HEK293 (cell line): ENCODE results near the gene TIGD7.

Experiments used
- GLI2 ChIP-seq: fragments of 450-650 bp; formaldehyde crosslinking; IDR thresholded peaks from 2 replicates; pipeline ENCODE4; 2017; ENCODE audit warnings: missing biosample characterization, missing genetic modification characterization, low read depth, borderline replicate concordance
- HOXD13 ChIP-seq: sonication (generic); formaldehyde crosslinking; IDR thresholded peaks from 2 replicates; pipeline ENCODE4 v1.8.0; 2022; ENCODE audit warnings: missing genetic modification reagents, borderline replicate concordance
- IKZF3 ChIP-seq: fragments of 450-650 bp; IDR thresholded peaks from 2 replicates; pipeline ENCODE4 v1.5.0; 2018; ENCODE audit warnings: missing biosample characterization, mild to moderate bottlenecking, missing genetic modification characterization, moderate library complexity
- KLF7 ChIP-seq: fragments of 450-650 bp; formaldehyde crosslinking; IDR thresholded peaks from 2 replicates; pipeline ENCODE4 v1.5.1; 2016; ENCODE audit warnings: missing biosample characterization, missing genetic modification characterization, borderline replicate concordance
- SCRT1 ChIP-seq: fragments of 450-650 bp; formaldehyde crosslinking; IDR thresholded peaks from 2 replicates; pipeline ENCODE4 v1.5.1; 2016; ENCODE audit warnings: missing biosample characterization, missing genetic modification characterization, borderline replicate concordance
- SP2 ChIP-seq: fragments of 450-650 bp; formaldehyde crosslinking; IDR thresholded peaks from 2 replicates; pipeline ENCODE4 v1.5.1; 2016; ENCODE audit warnings: missing biosample characterization, missing genetic modification characterization
- TRIM28 ChIP-seq: IDR thresholded peaks from 2 replicates; pipeline ENCODE4 v1.6.1; 2011; ENCODE audit warnings: low read length, control low read depth, borderline replicate concordance
- ZBTB48 ChIP-seq: fragments of 450-650 bp; formaldehyde crosslinking; IDR thresholded peaks from 2 replicates; pipeline ENCODE4 v1.5.1; 2016; ENCODE audit warnings: missing biosample characterization, missing genetic modification characterization
- ZFP37 ChIP-seq: fragments of 450-650 bp; formaldehyde crosslinking; IDR thresholded peaks from 2 replicates; pipeline ENCODE4 v1.5.1; 2016; ENCODE audit warnings: missing biosample characterization, missing genetic modification characterization
- ZNF10 ChIP-seq: fragments of 450-650 bp; formaldehyde crosslinking; IDR thresholded peaks from 2 replicates; pipeline ENCODE4 v1.5.1; 2017; ENCODE audit warnings: missing biosample characterization, missing genetic modification characterization
- ZNF112 ChIP-seq: fragments of 450-650 bp; formaldehyde crosslinking; IDR thresholded peaks from 2 replicates; pipeline ENCODE4 v1.5.0; 2017; ENCODE audit warnings: missing biosample characterization, missing genetic modification characterization
- ZNF114 ChIP-seq: fragments of 450-650 bp; formaldehyde crosslinking; IDR thresholded peaks from 2 replicates; pipeline ENCODE4 v1.5.0; 2017; ENCODE audit warnings: missing biosample characterization, missing genetic modification characterization
- ZNF138 ChIP-seq: fragments of 450-650 bp; formaldehyde crosslinking; IDR thresholded peaks from 2 replicates; pipeline ENCODE4 v1.5.1; 2016; ENCODE audit warnings: missing biosample characterization, missing genetic modification characterization, borderline replicate concordance
- ZNF169 ChIP-seq: fragments of 450-650 bp; formaldehyde crosslinking; IDR thresholded peaks from 2 replicates; pipeline ENCODE4 v1.5.1; 2016; ENCODE audit warnings: missing biosample characterization, missing genetic modification characterization
- ZNF324 ChIP-seq: fragments of 450-650 bp; formaldehyde crosslinking; IDR thresholded peaks from 2 replicates; pipeline ENCODE4 v1.5.1; 2016; ENCODE audit warnings: missing biosample characterization, missing genetic modification characterization
- ZNF473 ChIP-seq: fragments of 450-650 bp; formaldehyde crosslinking; IDR thresholded peaks from 2 replicates; pipeline ENCODE4 v1.5.1; 2017; ENCODE audit warnings: missing biosample characterization, missing genetic modification characterization
- ZNF529 ChIP-seq: fragments of 450-650 bp; formaldehyde crosslinking; IDR thresholded peaks from 2 replicates; pipeline ENCODE4 v1.5.1; 2017; ENCODE audit warnings: missing genetic modification characterization, missing biosample characterization; ENCODE audit not compliant: insufficient replicate concordance
- ZNF623 ChIP-seq: fragments of 450-650 bp; formaldehyde crosslinking; IDR thresholded peaks from 2 replicates; pipeline ENCODE4 v1.5.1; 2016; ENCODE audit warnings: missing biosample characterization, missing genetic modification characterization
- ZNF654 ChIP-seq: fragments of 450-650 bp; formaldehyde crosslinking; IDR thresholded peaks from 2 replicates; pipeline ENCODE4 v1.5.1; 2016; ENCODE audit warnings: low read depth, missing biosample characterization, missing genetic modification characterization
- ZNF747 ChIP-seq: fragments of 450-650 bp; formaldehyde crosslinking; IDR thresholded peaks from 2 replicates; pipeline ENCODE4 v1.5.1; 2016; ENCODE audit warnings: missing biosample characterization, missing genetic modification characterization
- ZNF768 ChIP-seq: fragments of 450-650 bp; formaldehyde crosslinking; IDR thresholded peaks from 2 replicates; pipeline ENCODE4 v1.5.1; 2018; ENCODE audit warnings: missing biosample characterization, mild to moderate bottlenecking, missing genetic modification characterization
- ZNF776 ChIP-seq: fragments of 450-650 bp; formaldehyde crosslinking; IDR thresholded peaks from 2 replicates; pipeline ENCODE4 v1.5.0; 2017; ENCODE audit warnings: missing biosample characterization, missing genetic modification characterization, borderline replicate concordance
- ZNF843 ChIP-seq: fragments of 450-650 bp; formaldehyde crosslinking; IDR thresholded peaks from 2 replicates; pipeline ENCODE4 v1.5.1; 2016; ENCODE audit warnings: missing biosample characterization, missing genetic modification characterization
- TF ChIP-seq, protein P1 (sequence below): fragments of 450-650 bp; formaldehyde crosslinking; IDR thresholded peaks from 2 replicates; pipeline ENCODE4 v1.5.1; 2017; ENCODE audit warnings: missing biosample characterization, mild to moderate bottlenecking, missing genetic modification characterization, moderate library complexity
- TF ChIP-seq, protein P2 (sequence below): fragments of 450-650 bp; formaldehyde crosslinking; IDR thresholded peaks from 2 replicates; pipeline ENCODE4 v1.5.1; 2016; ENCODE audit warnings: missing biosample characterization, missing genetic modification characterization, borderline replicate concordance
- TF ChIP-seq, protein P3 (sequence below): fragments of 450-650 bp; formaldehyde crosslinking; IDR thresholded peaks from 2 replicates; pipeline ENCODE4 v1.5.1; 2016; ENCODE audit warnings: missing biosample characterization, missing genetic modification characterization
- TF ChIP-seq, protein P4 (sequence below): fragments of 450-650 bp; formaldehyde crosslinking; IDR thresholded peaks from 2 replicates; pipeline ENCODE4 v1.5.1; 2017; ENCODE audit warnings: missing biosample characterization, missing genetic modification characterization
- TF ChIP-seq, protein P5 (sequence below): fragments of 450-650 bp; formaldehyde crosslinking; IDR thresholded peaks from 2 replicates; pipeline ENCODE4 v1.5.1; 2017; ENCODE audit warnings: missing biosample characterization, missing genetic modification characterization
- TF ChIP-seq, protein P6 (sequence below): fragments of 450-650 bp; formaldehyde crosslinking; IDR thresholded peaks from 2 replicates; pipeline ENCODE4 v1.5.1; 2016; ENCODE audit warnings: missing biosample characterization, missing genetic modification characterization
- TF ChIP-seq, protein P7 (sequence below): fragments of 450-650 bp; formaldehyde crosslinking; IDR thresholded peaks from 2 replicates; pipeline ENCODE4 v1.5.1; 2016; ENCODE audit warnings: missing biosample characterization, missing genetic modification characterization

TIGD7 gene

DNA sequence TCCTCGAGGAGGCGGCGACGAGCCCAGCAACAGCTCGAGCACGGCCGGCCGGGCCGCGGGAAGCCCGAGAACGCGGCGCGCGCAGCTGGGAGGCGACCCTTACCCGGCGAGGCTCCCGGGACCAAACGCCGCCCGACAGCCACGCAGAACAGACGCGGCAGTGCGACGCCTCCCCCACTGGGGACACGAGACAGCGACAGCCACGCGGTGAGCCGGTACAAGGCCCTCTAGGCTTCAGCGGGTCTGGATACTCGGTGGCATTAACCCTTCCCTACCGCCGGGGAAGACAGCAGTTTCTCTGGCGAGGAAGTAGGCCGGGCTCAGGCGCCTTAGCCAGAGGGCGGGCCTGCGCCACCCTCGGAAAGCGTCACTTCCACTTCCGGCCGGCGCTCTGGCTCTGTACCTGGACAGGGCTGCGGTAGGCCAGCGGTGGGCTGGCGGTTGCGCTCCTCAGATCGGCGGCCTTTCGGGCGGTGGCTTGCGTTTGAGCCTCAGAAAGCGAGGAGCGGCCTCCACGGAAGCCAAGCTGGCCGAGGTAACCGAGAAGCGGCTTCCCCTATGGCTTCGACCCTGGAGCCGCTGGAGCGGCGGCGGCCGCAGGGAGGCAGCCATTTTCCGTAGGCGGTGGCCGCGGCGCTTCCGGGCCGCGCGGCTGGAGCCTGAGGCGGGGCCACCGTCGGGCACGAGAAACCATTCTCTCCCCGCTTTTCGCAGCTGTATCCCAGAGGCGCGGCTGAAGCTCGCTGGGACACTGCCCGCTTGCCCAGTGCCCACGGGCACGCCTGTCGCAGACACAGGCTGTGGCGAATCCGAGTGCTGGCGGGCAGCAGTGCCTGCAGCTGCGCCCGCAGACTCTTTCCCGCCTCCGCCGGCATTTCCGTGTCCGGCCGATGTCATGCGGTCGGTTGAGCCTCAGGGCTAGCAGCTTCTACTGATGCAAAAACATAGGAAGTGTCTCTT lies at the start of gene TIGD7, which contains the start of gene ZNF75A (continued):
- TF ChIP-seq, protein P1, sequence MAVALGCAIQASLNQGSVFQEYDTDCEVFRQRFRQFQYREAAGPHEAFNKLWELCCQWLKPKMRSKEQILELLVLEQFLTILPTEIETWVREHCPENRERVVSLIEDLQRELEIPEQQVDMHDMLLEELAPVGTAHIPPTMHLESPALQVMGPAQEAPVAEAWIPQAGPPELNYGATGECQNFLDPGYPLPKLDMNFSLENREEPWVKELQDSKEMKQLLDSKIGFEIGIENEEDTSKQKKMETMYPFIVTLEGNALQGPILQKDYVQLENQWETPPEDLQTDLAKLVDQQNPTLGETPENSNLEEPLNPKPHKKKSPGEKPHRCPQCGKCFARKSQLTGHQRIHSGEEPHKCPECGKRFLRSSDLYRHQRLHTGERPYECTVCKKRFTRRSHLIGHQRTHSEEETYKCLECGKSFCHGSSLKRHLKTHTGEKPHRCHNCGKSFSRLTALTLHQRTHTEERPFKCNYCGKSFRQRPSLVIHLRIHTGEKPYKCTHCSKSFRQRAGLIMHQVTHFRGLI (tag by site-specific recombination) = peak; percentile 87
- TF ChIP-seq, protein P2, sequence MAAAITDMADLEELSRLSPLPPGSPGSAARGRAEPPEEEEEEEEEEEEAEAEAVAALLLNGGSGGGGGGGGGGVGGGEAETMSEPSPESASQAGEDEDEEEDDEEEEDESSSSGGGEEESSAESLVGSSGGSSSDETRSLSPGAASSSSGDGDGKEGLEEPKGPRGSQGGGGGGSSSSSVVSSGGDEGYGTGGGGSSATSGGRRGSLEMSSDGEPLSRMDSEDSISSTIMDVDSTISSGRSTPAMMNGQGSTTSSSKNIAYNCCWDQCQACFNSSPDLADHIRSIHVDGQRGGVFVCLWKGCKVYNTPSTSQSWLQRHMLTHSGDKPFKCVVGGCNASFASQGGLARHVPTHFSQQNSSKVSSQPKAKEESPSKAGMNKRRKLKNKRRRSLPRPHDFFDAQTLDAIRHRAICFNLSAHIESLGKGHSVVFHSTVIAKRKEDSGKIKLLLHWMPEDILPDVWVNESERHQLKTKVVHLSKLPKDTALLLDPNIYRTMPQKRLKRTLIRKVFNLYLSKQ = no peak
- TF ChIP-seq SCRT1 (tag by site-specific recombination) (no peak), ZNF776 (tag by site-specific recombination) (no peak), ZNF10 (no peak), ZNF324 (tag by site-specific recombination) (no peak; the same call in none of the 2 replicates), ZNF138 (no peak), ZBTB48 (tag by site-specific recombination) (no peak), ZNF529 (tag by site-specific recombination) (no peak), ZNF169 (tag by site-specific recombination) (no peak), HOXD13 (CRISPR knock-in tag) (no peak), ZFP37 (0 out of 2 replicates have a peak, but pooled peaks have one; percentile 45), KLF7 (no peak), ZNF112 (tag by site-specific recombination) (no peak), SP2 (tag by site-specific recombination) (peak; percentile 80), ZNF768 (tag by site-specific recombination) (no peak), GLI2 (no peak), IKZF3 (tag by site-specific recombination) (0 out of 2 replicates have a peak, but pooled peaks have one; percentile 20), ZNF654 (no peak), ZNF843 (tag by site-specific recombination) (0 out of 2 replicates have a peak, but pooled peaks have one; percentile 25), ZNF623 (no peak), ZNF473 (no peak), ZNF747 (tag by site-specific recombination) (no peak), TRIM28 (peak; percentile 51; the same call in 1 of the 2 replicates), ZNF114 (tag by site-specific recombination) (no peak)
- TF ChIP-seq, protein P3, sequence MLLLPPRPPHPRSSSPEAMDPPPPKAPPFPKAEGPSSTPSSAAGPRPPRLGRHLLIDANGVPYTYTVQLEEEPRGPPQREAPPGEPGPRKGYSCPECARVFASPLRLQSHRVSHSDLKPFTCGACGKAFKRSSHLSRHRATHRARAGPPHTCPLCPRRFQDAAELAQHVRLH (tag by site-specific recombination) = peak; percentile 42; the same call in 1 of the 2 replicates
- TF ChIP-seq, protein P4, sequence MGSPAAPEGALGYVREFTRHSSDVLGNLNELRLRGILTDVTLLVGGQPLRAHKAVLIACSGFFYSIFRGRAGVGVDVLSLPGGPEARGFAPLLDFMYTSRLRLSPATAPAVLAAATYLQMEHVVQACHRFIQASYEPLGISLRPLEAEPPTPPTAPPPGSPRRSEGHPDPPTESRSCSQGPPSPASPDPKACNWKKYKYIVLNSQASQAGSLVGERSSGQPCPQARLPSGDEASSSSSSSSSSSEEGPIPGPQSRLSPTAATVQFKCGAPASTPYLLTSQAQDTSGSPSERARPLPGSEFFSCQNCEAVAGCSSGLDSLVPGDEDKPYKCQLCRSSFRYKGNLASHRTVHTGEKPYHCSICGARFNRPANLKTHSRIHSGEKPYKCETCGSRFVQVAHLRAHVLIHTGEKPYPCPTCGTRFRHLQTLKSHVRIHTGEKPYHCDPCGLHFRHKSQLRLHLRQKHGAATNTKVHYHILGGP (tag by site-specific recombination) = no peak
- TF ChIP-seq, protein P5, sequence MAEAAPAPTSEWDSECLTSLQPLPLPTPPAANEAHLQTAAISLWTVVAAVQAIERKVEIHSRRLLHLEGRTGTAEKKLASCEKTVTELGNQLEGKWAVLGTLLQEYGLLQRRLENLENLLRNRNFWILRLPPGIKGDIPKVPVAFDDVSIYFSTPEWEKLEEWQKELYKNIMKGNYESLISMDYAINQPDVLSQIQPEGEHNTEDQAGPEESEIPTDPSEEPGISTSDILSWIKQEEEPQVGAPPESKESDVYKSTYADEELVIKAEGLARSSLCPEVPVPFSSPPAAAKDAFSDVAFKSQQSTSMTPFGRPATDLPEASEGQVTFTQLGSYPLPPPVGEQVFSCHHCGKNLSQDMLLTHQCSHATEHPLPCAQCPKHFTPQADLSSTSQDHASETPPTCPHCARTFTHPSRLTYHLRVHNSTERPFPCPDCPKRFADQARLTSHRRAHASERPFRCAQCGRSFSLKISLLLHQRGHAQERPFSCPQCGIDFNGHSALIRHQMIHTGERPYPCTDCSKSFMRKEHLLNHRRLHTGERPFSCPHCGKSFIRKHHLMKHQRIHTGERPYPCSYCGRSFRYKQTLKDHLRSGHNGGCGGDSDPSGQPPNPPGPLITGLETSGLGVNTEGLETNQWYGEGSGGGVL (tag by site-specific recombination) = no peak
- TF ChIP-seq, protein P6, sequence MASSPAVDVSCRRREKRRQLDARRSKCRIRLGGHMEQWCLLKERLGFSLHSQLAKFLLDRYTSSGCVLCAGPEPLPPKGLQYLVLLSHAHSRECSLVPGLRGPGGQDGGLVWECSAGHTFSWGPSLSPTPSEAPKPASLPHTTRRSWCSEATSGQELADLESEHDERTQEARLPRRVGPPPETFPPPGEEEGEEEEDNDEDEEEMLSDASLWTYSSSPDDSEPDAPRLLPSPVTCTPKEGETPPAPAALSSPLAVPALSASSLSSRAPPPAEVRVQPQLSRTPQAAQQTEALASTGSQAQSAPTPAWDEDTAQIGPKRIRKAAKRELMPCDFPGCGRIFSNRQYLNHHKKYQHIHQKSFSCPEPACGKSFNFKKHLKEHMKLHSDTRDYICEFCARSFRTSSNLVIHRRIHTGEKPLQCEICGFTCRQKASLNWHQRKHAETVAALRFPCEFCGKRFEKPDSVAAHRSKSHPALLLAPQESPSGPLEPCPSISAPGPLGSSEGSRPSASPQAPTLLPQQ (tag by site-specific recombination) = peak; percentile 53
- TF ChIP-seq, protein P7, sequence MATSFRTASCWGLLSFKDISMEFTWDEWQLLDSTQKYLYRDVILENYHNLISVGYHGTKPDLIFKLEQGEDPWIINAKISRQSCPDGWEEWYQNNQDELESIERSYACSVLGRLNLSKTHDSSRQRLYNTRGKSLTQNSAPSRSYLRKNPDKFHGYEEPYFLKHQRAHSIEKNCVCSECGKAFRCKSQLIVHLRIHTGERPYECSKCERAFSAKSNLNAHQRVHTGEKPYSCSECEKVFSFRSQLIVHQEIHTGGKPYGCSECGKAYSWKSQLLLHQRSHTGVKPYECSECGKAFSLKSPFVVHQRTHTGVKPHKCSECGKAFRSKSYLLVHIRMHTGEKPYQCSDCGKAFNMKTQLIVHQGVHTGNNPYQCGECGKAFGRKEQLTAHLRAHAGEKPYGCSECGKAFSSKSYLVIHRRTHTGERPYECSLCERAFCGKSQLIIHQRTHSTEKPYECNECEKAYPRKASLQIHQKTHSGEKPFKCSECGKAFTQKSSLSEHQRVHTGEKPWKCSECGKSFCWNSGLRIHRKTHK (tag by site-specific recombination) = no peak
